Hepatocyte (in vitro differentiated cells): ENCODE measurements around the gene GLRA1.

Experiments used
- EZH2 ChIP-seq: fragments of 200-600 bp; sonication (generic); IDR thresholded peaks from 2 replicates; pipeline ENCODE4 v1.6.1; 2016; ENCODE audit warnings: antibody characterized with exemption, mild to moderate bottlenecking, borderline replicate concordance
- EZH2phosphoT487 ChIP-seq: fragments of 200-600 bp; sonication (generic); IDR thresholded peaks from one replicate; pipeline ENCODE4 v1.6.1; 2018; ENCODE audit warnings: antibody characterized with exemption, mild to moderate bottlenecking, low read depth, moderate library complexity; ENCODE audit not compliant: unreplicated experiment, severe bottlenecking
- TF ChIP-seq, protein P1 (sequence below): fragments of 200-600 bp; sonication (generic); IDR thresholded peaks from 2 replicates; pipeline ENCODE4 v1.5.1; 2016; ENCODE audit warnings: antibody characterized with exemption, mild to moderate bottlenecking; ENCODE audit not compliant: poor library complexity

DNA sequence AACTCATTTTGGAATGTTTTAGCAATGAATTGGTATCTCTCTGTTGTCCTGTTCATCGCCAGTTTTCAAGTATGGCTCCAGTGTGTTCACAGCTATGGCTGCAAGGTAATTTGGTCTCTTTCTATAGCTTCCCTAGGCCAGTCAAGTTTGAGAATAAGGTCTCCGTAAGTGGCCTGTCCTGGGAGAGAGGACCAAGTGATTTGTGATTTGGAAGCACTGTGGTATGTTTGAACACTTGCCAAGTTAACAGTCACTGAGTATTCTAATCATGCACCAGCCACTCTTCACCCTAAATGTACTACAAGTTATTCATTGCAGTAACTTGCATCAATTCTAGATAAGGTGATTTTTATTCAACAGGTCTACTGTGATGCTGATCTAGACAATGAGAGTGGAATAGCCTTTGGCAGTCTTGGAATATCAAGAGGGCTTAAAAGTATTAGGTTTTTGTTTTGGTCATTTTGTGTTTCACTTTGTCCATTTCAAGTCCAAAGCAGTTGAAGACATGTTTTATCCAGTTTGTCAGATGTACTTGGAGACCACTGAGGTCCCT, 111.8 kb downstream of the GLRA1 start:
- TF ChIP-seq, protein P1, sequence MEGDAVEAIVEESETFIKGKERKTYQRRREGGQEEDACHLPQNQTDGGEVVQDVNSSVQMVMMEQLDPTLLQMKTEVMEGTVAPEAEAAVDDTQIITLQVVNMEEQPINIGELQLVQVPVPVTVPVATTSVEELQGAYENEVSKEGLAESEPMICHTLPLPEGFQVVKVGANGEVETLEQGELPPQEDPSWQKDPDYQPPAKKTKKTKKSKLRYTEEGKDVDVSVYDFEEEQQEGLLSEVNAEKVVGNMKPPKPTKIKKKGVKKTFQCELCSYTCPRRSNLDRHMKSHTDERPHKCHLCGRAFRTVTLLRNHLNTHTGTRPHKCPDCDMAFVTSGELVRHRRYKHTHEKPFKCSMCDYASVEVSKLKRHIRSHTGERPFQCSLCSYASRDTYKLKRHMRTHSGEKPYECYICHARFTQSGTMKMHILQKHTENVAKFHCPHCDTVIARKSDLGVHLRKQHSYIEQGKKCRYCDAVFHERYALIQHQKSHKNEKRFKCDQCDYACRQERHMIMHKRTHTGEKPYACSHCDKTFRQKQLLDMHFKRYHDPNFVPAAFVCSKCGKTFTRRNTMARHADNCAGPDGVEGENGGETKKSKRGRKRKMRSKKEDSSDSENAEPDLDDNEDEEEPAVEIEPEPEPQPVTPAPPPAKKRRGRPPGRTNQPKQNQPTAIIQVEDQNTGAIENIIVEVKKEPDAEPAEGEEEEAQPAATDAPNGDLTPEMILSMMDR: no peak
- TF ChIP-seq EZH2 (no peak), EZH2phosphoT487 (no peak)
